GM18508 (cell line): ENCODE results near the gene RNU7-1.

Experiments used
- ATAC-seq: cut with Tn5 transposase; IDR thresholded peaks from one replicate; pipeline ENCODE4 v1.9.1; 2021; ENCODE audit warnings: moderate number of reproducible peaks; ENCODE audit not compliant: insufficient read depth, unreplicated experiment

RNU7-1 gene

GRCh38 chr12:6917491-6918231 is 26.0 kb upstream of the RNU7-1 start:
- no peak for ATAC-seq

- ATAC-seq: no peak
Observed at GRCh38 chr12:6919588-6919987, 24.0 kb upstream of the RNU7-1 start.

GRCh38 chr12:6921539-6921938 is 22.1 kb upstream of the RNU7-1 start:
- no peak for ATAC-seq

GRCh38 chr12:6921996-6922946 is 21.3 kb upstream of the RNU7-1 start:
- ATAC-seq: no peak

DNA sequence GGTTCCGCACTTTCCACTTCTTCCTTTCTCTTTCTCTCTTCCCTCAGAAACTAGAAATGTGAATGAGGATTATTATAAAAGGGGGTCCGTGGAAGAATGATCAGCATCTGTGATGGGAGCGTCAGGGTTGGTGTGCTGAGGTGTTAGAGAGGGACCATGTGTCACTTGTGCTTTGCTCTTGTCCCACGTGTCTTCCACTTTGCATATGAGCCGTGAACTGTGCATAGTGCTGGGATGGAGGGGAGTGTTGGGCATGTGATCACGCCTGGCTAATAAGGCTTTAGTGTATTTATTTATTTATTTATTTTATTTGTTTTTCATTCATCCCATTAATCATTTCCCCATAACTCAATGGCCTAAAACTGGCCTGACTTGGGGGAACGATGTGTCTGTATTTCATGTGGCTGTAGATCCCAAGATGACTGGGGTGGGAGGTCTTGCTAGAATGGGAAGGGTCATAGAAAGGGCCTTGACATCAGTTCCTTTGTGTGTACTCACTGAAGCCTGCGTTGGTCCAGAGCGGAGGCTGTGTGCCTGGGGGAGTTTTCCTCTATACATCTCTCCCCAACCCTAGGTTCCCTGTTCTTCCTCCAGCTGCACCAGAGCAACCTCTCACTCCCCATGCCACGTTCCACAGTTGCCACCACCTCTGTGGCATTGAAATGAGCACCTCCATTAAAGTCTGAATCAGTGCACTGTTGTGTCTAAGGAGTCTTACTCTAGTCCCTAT is 20.4 kb upstream of the RNU7-1 start:
- ATAC-seq: no peak

DNA sequence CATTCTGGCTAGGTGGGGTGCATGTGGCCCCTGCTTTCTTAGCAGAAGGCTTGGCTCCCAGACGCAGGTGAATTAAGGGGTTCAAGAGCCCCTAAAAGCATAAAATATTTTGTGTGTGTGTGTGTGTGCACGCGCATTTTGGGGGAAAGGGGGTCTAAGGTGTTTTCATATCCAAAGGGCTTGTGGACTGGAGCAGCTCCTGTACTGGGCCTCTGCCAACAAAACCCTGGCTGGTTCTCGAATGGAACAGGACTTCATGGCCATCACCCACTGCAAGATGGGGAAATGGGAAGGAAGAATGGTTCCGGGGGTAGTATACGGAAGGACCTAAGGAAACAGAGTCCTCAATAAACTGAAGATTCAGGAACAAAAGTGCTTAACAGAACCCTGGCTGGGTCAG is 19.8 kb upstream of the RNU7-1 start:
- no peak for ATAC-seq

- ATAC-seq: no peak
Observed at GRCh38 chr12:6925239-6925539, 18.4 kb upstream of the RNU7-1 start.

- ATAC-seq: no peak
Observed at GRCh38 chr12:6925540-6926279, 17.9 kb upstream of the RNU7-1 start.

DNA sequence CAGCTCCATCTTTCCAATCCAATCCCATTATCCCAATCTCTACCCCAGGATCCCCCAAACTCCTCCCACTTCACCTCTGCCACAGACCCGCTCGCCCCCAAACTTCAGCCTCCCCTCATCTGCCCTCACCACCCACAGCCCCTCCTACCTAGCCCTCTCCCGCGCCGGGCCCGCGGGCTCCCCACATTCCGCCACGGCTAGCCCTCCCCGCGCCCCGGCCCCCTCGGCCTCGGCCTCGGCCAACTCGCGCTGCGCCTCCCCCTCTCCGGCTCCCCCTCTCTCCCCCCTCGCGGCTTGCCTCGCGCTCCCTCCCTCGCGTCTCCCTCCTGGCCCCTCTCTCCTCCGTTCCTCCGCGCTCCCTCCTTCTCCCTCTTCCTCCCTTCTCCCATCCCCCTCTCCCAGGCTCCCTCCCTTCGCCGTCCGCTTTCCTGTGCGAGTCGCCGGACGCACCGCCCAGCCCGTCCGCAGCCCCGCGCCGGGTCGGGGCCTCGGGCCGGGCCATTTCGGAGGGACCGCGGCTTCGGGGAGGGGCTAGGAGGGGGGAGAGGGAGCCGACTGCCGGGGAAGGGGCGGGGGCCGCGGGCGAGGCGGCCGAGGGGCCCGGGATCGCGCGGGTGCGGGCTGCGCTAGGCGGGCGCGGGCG is 16.1 kb upstream of the RNU7-1 start, which contains the start of gene ATN1:
ATN1 (plus strand) TSS at position 581 of the 643 bp plus-strand sequence. CDS start 6,043 bp downstream, outside the sequence.
- ATAC-seq: no peak

DNA sequence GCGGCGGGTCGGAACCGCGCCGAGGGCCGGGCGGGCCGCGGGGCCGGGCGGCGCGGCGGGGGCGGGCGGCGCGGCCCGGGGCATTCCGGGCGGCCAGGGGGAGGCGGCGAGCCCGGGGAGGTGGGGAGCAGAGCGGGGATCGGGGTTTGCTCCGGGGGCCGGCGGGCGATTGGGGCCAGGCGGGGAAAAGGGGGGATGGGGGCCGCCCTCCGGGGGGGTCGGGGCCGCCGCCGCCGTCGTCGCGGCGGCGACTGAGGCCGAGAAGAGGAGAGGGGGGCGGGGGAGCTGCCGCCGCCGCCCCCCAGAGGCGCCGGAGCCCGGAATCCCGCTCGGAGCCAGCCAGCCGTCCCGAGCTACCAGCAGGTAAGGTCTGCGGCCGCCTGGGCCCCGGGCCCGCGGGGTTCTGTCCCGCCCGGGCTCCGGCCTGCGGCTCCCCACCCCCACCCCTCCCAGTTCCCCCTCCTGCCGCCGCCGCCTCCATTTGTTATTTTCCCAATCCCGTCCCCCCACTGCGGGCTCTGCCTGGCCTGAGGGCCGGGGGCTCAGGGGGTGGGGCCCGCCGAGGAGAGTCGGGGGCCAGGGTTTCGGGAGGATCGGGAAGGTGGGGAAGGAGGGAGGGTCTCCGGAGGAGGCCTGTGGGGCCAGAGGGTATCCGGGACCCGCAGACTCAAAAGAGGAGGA is 15.5 kb upstream of the RNU7-1 start:
- no peak for ATAC-seq

- ATAC-seq: no peak
Observed at GRCh38 chr12:6928703-6929407, 14.8 kb upstream of the RNU7-1 start.

DNA sequence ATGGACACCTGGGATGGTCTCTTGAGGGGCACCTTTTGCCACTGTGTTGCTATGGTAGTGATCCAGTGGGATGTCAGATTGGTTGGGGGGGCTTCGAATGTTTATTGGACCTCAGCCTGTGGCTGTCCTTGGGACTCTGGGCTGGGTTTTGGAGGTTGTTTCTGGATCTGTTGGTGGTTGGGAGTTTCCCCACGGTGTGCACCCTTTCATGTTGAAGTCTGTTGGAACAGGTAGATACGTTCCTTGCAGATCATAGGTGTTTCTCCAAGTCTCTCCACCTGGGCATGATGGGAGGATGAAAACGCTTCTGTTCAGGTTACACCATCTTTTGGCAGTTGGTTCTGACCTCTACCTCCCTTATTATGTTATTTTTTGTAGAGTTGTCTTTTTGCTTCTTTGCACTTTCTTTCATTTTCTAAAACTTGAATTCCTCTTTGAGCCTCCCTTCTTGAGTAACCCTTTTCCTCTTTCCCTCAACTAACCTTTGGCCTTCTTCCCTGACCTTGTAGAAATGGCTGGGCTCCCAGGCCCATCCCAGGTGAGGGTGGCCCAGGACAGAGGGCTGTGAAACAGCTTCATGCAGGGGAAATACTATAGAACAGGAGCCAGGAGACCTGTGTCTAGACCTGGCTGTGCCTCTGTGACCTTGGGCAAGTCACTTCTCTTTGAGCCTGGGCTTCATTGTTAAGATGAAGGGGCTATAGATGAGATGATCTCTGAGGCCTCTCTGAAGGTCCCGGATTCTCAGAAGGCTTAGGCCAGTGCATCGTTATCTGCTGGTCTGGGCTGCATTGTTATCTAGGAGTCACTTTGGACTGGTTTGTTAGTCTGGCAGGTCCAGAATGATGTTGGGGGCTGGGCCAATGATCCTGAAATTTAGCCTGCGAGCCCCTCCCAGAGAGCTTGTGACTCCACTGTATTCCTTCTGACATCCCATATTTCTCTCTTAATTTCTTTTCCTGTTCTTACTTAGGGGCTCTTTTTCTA is 13.9 kb upstream of the RNU7-1 start:
- no peak for ATAC-seq

GRCh38 chr12:6932766-6933165 is 10.8 kb upstream of the RNU7-1 start:
- ATAC-seq: no peak

DNA sequence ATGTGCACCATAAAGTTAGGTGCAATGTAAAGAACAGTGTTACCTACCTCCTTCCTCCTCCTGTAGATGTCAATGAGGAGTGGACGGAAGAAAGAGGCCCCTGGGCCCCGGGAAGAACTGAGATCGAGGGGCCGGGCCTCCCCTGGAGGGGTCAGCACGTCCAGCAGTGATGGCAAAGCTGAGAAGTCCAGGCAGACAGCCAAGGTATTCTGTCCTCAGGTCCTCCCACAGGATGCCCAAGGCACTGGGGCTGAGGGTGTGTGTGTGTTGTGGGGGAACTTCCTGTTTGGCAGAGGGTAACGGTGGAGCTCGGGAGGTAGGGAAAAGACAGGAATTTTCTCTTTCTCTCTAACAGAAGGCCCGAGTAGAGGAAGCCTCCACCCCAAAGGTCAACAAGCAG is 9.5 kb upstream of the RNU7-1 start:
- ATAC-seq: no peak

DNA sequence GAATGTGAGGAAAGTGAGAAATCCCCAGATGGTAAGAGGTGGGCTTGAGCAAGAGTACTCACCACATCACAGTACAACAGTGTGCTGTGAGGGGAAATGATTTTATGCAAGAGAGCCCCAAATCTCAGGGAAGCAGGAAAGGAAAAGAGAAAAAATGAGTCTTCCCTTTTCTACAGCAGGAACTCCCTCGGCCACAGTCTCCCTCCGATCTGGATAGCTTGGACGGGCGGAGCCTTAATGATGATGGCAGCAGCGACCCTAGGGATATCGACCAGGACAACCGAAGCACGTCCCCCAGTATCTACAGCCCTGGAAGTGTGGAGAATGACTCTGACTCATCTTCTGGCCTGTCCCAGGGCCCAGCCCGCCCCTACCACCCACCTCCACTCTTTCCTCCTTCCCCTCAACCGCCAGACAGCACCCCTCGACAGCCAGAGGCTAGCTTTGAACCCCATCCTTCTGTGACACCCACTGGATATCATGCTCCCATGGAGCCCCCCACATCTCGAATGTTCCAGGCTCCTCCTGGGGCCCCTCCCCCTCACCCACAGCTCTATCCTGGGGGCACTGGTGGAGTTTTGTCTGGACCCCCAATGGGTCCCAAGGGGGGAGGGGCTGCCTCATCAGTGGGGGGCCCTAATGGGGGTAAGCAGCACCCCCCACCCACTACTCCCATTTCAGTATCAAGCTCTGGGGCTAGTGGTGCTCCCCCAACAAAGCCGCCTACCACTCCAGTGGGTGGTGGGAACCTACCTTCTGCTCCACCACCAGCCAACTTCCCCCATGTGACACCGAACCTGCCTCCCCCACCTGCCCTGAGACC is 8.0 kb upstream of the RNU7-1 start:
- ATAC-seq: no peak

- no peak for ATAC-seq
Observed at GRCh38 chr12:6936194-6936635, 7.4 kb upstream of the RNU7-1 start.
